Endothelial cell (in vitro differentiated cells): ENCODE results near the gene UTRN. TPM values are rescaled to one million over a fixed set of nuclear protein-coding genes. Genes with fewer than 3 reads are reported as not detected.

Source experiments
- DNase-seq: peaks from one replicate; pipeline ENCODE4 v3.0.0; 2021; ENCODE audit warnings: low spot score
- H3K27ac Mint-ChIP-seq: one replicate; pipeline ENCODE4 v1.8.0; 2021; ENCODE audit warnings: mixed read lengths, inconsistent platforms; ENCODE audit not compliant: unreplicated experiment
- H3K27me3 Mint-ChIP-seq: one replicate; pipeline ENCODE4 v1.8.0; 2021; ENCODE audit warnings: mild to moderate bottlenecking, moderate library complexity, mixed read lengths, inconsistent platforms; ENCODE audit not compliant: unreplicated experiment
- H3K36me3 Mint-ChIP-seq: one replicate; pipeline ENCODE4 v1.8.0; 2021; ENCODE audit warnings: mild to moderate bottlenecking, low read depth, mixed read lengths, inconsistent platforms; ENCODE audit not compliant: unreplicated experiment
- H3K4me1 Mint-ChIP-seq: one replicate; pipeline ENCODE4 v1.8.0; 2021; ENCODE audit warnings: mild to moderate bottlenecking, mixed read lengths, inconsistent platforms; ENCODE audit not compliant: unreplicated experiment
- H3K4me3 Mint-ChIP-seq: one replicate; pipeline ENCODE4 v1.8.0; 2021; ENCODE audit warnings: mild to moderate bottlenecking, mixed read lengths, inconsistent platforms; ENCODE audit not compliant: unreplicated experiment
- H3K9me3 Mint-ChIP-seq: one replicate; pipeline ENCODE4 v1.8.0; 2021; ENCODE audit warnings: mixed read lengths, inconsistent platforms; ENCODE audit not compliant: unreplicated experiment
- total RNA-seq: library from RNA; stranded (reverse); fragmentation: NEBNext Ultra II Directional; extraction: Animal tissue kit (Norgen Biotek cat#: 25700); gene quantifications from one replicate; pipeline ENCODE4 v1.2.1, GENCODE V29; 2021; ENCODE audit not compliant: unreplicated experiment
- TF ChIP-seq, protein P1 (sequence below): fragments of 200-600 bp; sonication (generic); IDR thresholded peaks from one replicate; pipeline ENCODE4 v1.5.0; 2021; ENCODE audit warnings: antibody characterized with exemption; ENCODE audit not compliant: unreplicated experiment

Gene UTRN
- total RNA-seq, 1 donor from 2014 or later, result 164 TPM

DNA sequence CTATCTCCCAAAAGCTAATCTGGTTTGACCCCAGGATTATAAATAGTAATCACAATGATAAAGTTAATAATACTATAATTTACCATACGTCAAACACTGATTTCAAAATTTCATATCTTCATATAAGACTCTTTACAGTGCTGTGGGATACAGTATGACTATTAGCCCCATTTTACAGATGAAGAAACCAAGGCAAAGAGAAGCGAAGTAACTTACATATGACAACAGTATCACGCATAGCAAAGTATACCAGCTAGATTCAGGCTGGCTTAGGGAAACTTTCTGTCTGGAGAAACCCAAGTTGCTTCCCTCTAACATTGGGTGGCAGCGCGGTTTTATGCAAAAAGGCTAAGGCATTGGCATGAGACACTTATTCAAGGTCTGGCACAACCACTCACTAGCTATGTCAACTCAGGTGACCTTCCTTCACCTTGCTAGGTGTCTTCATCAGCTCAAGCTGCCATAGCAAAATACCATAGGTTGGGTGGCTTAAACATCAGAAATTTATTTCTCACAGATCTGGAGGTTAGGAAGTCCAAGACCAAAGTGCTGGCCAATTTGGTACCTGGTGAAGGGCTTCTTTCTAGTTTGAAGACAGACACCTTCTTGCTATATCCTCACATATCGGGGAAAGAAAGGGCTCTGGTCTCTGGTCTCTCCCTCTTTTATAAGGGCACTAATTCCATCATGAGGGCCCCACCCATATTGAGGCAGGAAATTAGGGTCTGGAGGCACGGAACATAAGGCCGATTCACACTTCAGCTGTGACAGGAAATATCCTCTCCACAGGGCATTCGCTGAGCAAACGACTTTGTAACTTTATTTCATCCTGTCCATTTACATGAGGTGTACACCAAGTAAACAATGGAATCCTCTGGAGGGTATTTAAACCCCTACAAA lies 22.4 kb upstream of the UTRN start:
- DNase-seq, result no peak
- H3K4me3 Mint-ChIP-seq, result no peak overlapping the region
- no peaks in the 10 kb centered on the region for H3K36me3 Mint-ChIP-seq
- TF ChIP-seq, protein P1, sequence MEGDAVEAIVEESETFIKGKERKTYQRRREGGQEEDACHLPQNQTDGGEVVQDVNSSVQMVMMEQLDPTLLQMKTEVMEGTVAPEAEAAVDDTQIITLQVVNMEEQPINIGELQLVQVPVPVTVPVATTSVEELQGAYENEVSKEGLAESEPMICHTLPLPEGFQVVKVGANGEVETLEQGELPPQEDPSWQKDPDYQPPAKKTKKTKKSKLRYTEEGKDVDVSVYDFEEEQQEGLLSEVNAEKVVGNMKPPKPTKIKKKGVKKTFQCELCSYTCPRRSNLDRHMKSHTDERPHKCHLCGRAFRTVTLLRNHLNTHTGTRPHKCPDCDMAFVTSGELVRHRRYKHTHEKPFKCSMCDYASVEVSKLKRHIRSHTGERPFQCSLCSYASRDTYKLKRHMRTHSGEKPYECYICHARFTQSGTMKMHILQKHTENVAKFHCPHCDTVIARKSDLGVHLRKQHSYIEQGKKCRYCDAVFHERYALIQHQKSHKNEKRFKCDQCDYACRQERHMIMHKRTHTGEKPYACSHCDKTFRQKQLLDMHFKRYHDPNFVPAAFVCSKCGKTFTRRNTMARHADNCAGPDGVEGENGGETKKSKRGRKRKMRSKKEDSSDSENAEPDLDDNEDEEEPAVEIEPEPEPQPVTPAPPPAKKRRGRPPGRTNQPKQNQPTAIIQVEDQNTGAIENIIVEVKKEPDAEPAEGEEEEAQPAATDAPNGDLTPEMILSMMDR, result no peak
- no peak overlapping the region for H3K27ac Mint-ChIP-seq
- no peaks in the 10 kb centered on the region for H3K9me3 Mint-ChIP-seq
- H3K27me3 Mint-ChIP-seq, result no peaks in the 10 kb centered on the region
- H3K4me1 Mint-ChIP-seq, result peaks cover 21% of the 10 kb centered on the region

DNA sequence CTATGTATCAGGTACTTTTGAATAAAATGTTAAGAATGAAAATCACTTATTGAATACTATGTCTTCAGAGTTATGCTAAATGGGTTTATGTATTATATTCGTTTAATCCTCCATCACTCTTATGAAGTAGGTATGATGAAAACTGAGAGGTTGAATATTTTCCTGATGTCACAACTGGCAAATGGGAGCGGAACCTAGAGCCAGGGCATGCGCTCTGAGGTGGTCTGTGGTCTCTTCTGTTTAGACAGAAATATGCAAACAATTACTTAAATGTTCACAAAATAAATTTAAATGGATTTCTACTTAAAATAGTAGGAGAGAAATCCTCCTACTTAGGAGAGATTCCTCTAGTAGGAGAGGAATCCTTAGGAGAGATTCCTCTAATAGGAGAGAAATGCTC lies 21.3 kb upstream of the UTRN start:
- Mint-ChIP-seq H3K27me3 (no peaks in the 10 kb centered on the region), H3K36me3 (no peaks in the 10 kb centered on the region), H3K4me1 (peaks cover 21% of the 10 kb centered on the region), H3K4me3 (no peak overlapping the region), H3K27ac (peak overlapping the region; percentile 93), H3K9me3 (no peaks in the 10 kb centered on the region)
- DNase-seq, result no peak
- TF ChIP-seq, protein P1, result no peak

DNA sequence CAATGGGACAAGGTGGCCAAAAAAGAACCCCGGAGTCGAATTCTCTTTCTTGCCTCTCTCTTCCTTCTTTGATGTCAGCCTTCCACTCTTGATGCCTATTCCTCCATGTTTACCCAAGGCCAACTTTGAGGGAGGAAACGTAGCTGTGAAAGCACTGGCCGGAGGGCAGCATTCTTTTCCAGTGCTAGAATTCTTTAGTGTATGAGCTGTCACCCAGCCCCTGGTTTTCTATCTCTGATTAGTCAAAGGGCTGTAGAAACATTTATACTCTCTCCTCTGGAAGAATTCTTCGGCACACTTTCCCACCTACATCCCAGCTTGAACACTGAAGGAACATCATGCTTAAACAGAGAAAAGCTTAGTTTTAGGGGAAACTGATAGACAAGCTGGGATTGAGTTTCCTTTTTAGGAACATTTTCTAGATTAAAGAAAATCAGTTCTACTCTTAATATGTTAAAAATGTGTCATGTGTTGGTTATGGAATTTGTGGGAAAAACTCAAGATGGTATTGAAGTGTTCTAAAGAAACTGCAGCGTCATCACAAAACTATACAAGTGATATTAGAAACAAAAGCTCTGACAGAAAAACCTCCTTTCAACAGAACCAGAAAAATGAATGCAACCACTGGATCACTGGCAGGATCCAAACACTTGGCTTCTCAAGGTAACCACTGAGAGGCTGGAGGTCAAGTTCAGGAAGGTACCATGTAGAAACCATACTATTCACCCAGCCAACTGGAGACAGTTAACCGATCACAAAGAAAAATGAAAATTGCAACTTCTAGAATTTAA lies 20.7 kb upstream of the UTRN start:
- TF ChIP-seq, protein P1, result no peak
- no peak for DNase-seq
- no peak overlapping the region for H3K4me3 Mint-ChIP-seq
- no peaks in the 10 kb centered on the region for H3K27me3 Mint-ChIP-seq
- no peaks in the 10 kb centered on the region for H3K9me3 Mint-ChIP-seq
- peaks cover 21% of the 10 kb centered on the region for H3K4me1 Mint-ChIP-seq
- H3K27ac Mint-ChIP-seq, result peak overlapping the region; percentile 93
- H3K36me3 Mint-ChIP-seq, result no peaks in the 10 kb centered on the region

DNA sequence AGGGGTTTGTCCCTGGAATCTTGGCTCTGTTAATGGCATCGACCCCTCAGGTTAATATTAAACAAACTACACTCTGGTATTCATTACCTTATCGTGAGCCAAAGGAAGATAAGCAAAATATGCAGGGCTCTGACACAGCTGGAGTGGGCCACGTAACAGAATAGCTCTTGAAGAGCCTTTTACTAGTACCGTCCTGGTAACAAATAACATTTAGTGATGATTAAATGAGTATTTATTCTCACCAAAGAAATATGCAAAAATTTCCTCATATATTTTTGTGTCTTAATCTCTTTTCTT lies 20.1 kb upstream of the UTRN start:
- Mint-ChIP-seq H3K9me3 (no peaks in the 10 kb centered on the region), H3K4me3 (no peak overlapping the region), H3K36me3 (no peaks in the 10 kb centered on the region), H3K27me3 (no peaks in the 10 kb centered on the region), H3K4me1 (peaks cover 21% of the 10 kb centered on the region), H3K27ac (peak overlapping the region; percentile 93)
- DNase-seq, result no peak
- TF ChIP-seq, protein P1, result no peak

DNA sequence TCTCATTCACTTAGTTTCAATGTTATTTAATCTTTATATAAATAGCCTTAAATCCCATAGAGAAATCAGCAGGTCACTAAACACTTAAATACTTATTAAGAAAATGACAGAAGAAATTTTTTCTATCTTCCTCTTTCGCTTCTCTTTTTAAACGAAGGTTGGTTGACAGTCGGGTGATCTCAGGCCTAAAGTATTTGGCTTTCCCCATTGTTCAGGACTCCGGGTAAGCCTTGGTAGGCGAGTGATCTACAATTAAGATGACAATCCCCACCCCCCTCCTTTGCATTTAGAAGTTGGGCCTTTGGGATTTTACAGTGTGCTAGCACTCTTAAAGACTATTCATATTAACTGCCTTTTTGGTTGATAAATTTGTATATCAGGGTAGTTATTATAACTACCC lies 19.7 kb upstream of the UTRN start:
- H3K4me1 Mint-ChIP-seq, result peaks cover 21% of the 10 kb centered on the region
- no peaks in the 10 kb centered on the region for H3K36me3 Mint-ChIP-seq
- DNase-seq, result peak; percentile 21
- no peaks in the 10 kb centered on the region for H3K9me3 Mint-ChIP-seq
- no peak overlapping the region for H3K4me3 Mint-ChIP-seq
- H3K27ac Mint-ChIP-seq, result peak overlapping the region; percentile 93
- H3K27me3 Mint-ChIP-seq, result no peaks in the 10 kb centered on the region
- TF ChIP-seq, protein P1, result no peak
